OCI-LY1 (cell line): ENCODE results near the gene FOXF2.

ENCODE experiments used
- EZH2 ChIP-seq: fragments of 200-600 bp; sonication (generic), shearing (Covaris generic); IDR thresholded peaks from 2 replicates; pipeline ENCODE4 v1.8.0; 2017; ENCODE audit warnings: borderline replicate concordance, mixed run types, mild to moderate bottlenecking, antibody characterized with exemption, low read length, moderate library complexity, mixed read lengths
- TF ChIP-seq, protein P1 (sequence below): fragments of 200-600 bp; sonication (generic), shearing (Covaris generic); IDR thresholded peaks from 2 replicates; pipeline ENCODE4 v1.5.1; 2017; ENCODE audit warnings: mild to moderate bottlenecking, antibody characterized with exemption, low read length, moderate library complexity, mixed read lengths

DNA sequence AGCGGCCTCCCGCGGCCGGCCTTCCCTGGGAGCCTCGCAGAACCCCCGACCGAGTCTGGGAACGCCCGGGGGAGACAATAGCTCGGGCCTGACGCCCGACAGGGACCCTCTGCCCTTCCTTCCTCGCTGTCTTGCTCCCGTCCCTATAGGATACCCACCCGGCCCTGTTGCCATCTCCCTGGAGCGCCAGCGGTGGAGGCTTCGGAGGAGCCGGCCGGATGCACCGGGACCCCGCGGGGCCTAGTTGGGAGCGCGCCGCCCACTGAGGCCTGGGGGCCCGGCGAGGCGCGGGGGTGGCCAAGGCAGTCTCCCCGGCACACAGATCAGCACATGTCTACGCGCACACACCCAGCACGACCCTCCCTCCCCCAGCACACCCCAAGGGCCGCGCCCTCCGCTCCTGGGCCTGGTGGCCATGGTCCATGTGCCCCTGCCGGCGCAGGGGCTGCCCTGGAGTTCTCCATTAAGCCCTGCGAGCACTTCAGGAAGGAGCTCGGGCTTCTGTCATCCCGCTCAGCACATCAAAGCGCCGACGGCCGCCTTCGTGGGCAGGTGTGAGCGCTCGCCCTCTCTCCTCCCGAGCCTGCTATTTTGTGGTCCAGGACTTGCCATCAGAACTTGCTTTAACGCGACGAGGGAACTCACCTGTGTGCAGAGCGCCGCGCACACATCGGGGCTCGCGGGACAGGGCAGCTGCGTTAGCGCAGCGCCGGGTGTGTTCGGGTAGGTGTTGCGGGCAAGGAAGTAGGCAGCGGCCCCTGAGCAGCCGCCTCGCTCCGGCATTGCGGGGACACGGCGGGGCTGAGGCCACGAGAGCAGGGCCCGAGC lies 3.7 kb downstream of the FOXF2 start:
- TF ChIP-seq, protein P1, sequence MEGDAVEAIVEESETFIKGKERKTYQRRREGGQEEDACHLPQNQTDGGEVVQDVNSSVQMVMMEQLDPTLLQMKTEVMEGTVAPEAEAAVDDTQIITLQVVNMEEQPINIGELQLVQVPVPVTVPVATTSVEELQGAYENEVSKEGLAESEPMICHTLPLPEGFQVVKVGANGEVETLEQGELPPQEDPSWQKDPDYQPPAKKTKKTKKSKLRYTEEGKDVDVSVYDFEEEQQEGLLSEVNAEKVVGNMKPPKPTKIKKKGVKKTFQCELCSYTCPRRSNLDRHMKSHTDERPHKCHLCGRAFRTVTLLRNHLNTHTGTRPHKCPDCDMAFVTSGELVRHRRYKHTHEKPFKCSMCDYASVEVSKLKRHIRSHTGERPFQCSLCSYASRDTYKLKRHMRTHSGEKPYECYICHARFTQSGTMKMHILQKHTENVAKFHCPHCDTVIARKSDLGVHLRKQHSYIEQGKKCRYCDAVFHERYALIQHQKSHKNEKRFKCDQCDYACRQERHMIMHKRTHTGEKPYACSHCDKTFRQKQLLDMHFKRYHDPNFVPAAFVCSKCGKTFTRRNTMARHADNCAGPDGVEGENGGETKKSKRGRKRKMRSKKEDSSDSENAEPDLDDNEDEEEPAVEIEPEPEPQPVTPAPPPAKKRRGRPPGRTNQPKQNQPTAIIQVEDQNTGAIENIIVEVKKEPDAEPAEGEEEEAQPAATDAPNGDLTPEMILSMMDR: no peak
- TF ChIP-seq EZH2: no peak
